Fibroblast of villous mesenchyme (primary cell): Measurements from ENCODE around the gene PRSS23. TPM values are rescaled to one million over a fixed set of nuclear protein-coding genes. Genes with fewer than 3 reads are reported as not detected.

Source experiments
- DNase-seq: peaks from one replicate; pipeline ENCODE4 v3.0.0-alpha.2; 2010; ENCODE audit warnings: low read depth
- H3K4me3 ChIP-seq: 2 replicates; pipeline ENCODE4 v1.5.1; 2011; ENCODE audit warnings: low read depth, mild to moderate bottlenecking, low read length
- CTCF ChIP-seq: IDR thresholded peaks from 2 replicates; pipeline ENCODE4 v1.5.1; 2012; ENCODE audit warnings: low read depth, mild to moderate bottlenecking, low read length; ENCODE audit not compliant: insufficient read depth
- total RNA-seq: library from RNA; depleted of rRNA; stranded (reverse); fragments of >200 nt; gene quantifications from 2 replicates; pipeline ENCODE4 v1.2.3, GENCODE V29; 2012

The PRSS23 gene
- total RNA-seq, 1 donor = 136 TPM

- DNase-seq = no peak
- H3K4me3 ChIP-seq = no peak overlapping the region
- no peak for TF ChIP-seq CTCF
Observed at GRCh38 chr11:86797133-86797532, 3.2 kb upstream of the PRSS23 start.

GRCh38 chr11:86798988-86799387 is 1.4 kb upstream of the PRSS23 start:
- peak; percentile 83 for DNase-seq
- no peak for TF ChIP-seq CTCF
- no peak overlapping the region for H3K4me3 ChIP-seq

- DNase-seq = no peak
- TF ChIP-seq CTCF = no peak
- peak overlapping the region; percentile 73 for H3K4me3 ChIP-seq
Observed at GRCh38 chr11:86799680-86800075, 664 bp upstream of the PRSS23 start.

- TF ChIP-seq CTCF = no peak
- peak; percentile 18 for DNase-seq
- peak overlapping the region; percentile 73 for H3K4me3 ChIP-seq
Observed at GRCh38 chr11:86800960-86801272, 574 bp downstream of the PRSS23 start.

GRCh38 chr11:86801364-86801763 is 1.0 kb downstream of the PRSS23 start:
- H3K4me3 ChIP-seq = peak overlapping the region; percentile 73
- no peak for DNase-seq
- no peak for TF ChIP-seq CTCF

GRCh38 chr11:86802146-86802545 is 1.8 kb downstream of the PRSS23 start:
- DNase-seq = no peak
- H3K4me3 ChIP-seq = peak overlapping the region; percentile 73
- TF ChIP-seq CTCF = no peak

- H3K4me3 ChIP-seq = peak overlapping the region; percentile 73
- peak; percentile 49 for DNase-seq
- TF ChIP-seq CTCF = peak; percentile 66
Observed at GRCh38 chr11:86802601-86803051, 2.3 kb downstream of the PRSS23 start.
